COLO829 (cell line): ENCODE results near the gene ADAMTS14.

Experiments
- DNase-seq: peaks from one replicate; pipeline ENCODE4 v3.0.0; 2012; ENCODE audit warnings: low spot score

ADAMTS14 gene

DNA sequence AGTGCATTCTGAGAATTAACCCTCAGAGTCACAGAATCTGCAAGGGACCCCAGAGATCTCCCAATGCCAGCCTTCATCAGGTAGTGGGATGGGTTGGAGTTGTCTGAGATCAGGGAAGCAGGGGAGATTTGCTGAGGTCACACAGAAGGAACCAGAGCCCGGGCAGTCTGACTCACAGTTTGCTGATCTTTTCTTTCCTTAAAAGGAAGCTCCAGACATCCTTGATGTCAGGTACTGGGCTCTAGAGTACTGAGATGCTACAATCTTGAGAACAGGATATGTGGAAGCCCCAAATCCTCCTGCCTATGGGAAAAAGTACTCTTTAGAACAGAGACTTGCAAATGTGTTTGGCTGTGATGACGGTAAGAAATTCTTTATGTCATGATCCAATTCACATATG lies 112.2 kb downstream of the ADAMTS14 start:
- no peak for DNase-seq

DNA sequence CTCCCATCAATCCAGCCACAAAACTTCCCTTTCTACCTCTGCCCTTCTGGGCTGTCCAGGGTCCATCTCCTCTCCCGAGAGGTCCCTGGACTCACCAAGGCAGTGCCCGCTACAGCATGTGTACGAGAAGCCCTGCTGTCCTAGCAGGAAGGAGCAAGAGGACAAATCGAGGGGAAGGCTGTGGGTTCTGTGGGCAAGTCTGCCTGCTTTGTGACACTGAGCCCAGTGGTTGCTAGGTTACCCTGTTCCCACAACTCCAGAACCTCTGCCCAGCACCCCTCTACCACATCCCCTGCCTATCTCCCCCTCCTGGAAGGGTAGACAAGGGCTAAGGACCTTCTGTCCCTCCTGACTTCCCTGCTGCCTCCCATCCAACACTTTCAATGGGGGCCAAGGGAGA lies 112.9 kb downstream of the ADAMTS14 start, which contains the start of gene TBATA:
Gene TBATA, minus strand, starts transcription at position 188 of the 400 bp plus-strand sequence. CDS start 1,998 bp downstream, outside the sequence.
- no peak for DNase-seq

DNA sequence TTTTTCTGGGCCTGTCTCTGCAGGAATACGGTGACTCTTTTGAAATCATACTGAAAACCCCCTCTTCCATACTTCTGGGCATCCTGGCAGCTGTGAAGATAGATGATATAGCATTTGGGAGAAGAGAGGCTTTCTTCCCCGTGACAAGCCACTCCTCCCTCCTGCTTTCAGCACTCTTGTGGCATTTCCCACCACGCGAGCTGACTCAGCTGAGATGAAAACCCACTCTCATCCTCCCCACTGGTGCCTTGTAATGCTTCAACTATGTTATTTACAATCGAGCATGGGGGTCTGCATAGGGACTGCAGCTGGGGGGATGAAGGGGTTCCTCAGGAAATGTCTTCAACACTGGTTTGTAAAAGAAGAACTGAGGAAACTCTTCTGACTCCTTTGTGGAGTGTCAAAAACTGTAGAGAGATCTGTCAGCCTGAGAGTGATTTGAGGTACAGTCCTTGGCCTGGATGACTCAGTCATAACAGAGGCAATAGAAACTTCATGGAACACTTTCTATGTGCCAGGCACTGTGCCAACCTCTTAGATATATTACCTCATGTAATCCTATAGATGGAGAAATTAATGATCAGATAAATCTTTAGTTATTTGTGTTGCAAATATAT lies 114.6 kb downstream of the ADAMTS14 start:
- no peak for DNase-seq

DNA sequence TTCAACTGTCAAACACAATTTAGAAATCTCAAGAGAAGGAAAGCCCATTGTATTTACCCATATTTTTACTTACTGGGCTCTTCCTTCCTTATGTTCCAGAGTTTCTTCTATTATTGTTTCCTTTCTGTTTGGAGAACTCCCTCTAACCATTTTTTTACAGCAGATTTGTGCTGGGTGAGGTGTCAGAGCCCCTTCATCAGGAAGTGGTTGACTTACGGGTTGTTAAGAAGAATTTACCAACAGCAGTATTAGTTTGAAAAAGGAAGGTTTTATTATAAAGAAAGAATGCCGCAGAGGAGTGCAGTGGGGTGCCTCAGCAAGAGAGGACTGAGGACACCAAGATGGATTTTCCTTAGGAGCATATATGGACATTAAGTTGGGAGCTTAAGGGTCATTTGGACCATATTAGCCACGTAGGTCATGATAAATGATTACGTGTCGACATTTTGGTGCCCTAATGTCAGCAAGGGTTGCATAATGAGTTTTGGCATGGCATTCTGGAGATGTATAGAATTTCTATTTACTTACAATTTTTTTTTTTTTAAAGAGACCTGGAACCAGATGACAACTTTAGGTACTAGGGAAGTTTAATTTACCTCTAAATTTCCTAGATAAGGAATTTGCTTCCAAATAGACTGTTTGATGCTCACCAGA lies 119.2 kb downstream of the ADAMTS14 start:
- DNase-seq, result no peak

DNA sequence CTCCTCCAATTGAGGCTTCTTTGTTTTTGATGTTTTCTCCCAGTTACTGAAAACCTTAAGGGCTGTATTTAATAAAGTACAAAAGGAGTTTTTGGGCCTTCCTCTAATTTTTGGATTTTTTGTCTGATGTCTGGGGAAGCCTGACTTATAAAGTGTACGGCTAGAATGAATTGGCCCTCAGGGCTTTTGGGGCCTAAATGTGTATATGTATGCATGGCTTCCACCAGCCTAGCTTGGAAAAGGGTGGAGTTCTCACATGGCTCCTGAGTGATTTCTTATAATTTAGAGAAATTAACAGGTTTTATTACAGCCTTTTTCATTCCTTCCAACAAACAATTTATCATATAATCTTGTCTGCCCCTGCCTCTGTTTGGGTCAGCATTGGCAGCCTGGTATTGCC lies 123.3 kb downstream of the ADAMTS14 start:
- DNase-seq, result no peak

DNA sequence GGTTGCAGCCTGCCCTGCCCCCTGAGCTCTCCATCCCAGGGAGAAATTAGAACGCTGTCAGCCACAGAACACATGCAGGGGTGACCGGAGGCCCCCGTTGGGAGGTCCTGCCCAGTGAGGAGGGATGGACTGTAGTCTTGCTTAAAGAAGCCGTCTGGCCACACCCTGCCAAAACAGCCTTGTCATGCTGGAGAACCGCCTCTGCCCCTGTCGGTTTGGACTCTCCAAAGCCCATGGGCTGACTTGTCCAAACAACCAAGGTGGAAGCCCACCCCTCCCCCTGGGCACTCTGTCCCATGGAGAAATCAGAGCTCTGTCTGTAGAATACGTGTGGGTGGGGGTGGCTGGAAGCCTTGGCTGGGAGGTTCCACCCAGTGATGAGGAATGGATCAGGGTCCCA lies 125.5 kb downstream of the ADAMTS14 start:
- no peak for DNase-seq

DNA sequence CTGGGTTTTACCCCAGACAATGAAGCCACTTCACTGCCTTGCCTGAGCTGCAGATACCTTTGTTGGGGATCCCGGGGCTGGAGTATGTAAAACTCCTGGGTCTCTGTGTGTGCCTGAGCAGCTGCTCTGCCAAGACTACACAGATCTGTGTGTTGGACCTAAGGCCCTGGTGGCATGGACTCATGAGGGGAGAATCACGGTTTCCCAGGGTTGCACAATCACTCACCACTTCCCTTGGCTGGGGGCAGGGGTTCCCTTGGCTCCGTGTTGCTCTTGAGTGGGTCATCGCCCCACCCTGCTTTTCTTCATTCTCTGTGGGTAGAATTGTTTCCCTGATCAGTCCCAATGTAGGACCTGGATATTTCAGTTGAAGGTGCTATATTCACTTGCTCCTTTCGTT lies 126.8 kb downstream of the ADAMTS14 start:
- DNase-seq, result no peak

DNA sequence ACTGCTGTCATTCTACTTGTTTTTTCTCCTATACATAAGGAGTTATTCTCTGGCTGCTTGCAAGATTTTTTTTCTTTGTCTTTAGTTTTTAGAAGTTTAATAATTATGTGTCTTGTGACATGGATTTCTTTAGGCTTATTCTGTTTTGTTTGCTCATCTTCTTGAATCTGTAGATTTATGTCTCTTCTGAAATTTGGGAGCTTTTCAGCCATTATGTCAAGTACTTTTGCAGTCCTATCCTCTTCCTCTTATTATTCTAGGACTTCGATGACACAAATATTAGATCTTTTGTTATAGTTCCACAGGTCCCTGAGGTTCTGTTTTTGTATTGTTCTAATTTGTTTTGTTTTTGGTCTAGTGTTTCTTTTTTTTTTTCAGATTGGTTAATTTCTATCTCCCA lies 129.5 kb downstream of the ADAMTS14 start:
- no peak for DNase-seq

DNA sequence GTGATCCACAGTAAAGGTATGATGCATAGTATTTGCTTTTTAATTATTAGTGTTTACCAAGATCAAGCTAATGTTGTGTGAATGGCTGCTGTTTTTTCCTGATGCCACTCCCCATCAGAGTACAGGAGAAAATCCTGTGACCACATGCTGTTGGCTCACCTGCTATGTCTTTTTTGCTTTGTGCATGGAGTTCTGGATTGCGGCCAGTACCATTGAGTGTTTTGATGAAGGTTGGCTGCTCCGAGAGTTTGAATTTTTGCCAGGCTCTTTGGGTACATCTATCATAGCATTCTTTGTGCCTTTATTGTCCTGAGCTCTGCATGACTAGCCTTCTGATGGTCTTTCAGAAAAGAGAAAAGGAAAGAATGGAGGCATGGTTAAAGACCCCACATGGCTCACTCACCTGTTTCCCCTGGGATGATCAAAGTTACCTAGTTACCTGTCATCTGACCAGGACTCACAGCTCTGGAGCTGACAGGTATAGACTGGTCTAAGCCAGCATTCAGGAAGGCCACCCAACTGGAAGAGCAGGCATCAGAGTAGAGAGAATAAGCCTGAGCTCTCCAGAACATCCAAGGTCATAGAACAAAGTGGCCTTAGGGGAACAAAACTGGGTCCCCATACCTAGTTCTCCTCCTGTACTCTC lies 131.6 kb downstream of the ADAMTS14 start:
- no peak for DNase-seq

DNA sequence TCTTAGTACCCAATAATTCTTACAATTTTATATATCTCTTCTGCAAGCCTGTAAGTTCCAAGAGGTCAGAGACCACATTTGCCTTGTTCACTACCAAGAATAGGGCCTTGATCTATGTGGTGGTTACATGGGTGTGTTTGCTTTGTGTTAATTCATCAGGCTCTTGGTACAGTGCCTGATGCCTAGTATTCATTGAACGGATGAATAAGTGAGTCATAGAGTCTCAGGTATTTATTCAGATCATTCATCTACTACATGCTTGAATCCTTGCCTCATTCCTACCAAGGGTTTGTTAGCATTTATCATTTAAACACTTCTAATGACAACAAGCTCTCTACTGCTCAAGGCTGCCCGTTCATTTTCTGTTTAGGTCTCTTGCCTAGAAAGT lies 132.1 kb downstream of the ADAMTS14 start:
- DNase-seq, result no peak

DNA sequence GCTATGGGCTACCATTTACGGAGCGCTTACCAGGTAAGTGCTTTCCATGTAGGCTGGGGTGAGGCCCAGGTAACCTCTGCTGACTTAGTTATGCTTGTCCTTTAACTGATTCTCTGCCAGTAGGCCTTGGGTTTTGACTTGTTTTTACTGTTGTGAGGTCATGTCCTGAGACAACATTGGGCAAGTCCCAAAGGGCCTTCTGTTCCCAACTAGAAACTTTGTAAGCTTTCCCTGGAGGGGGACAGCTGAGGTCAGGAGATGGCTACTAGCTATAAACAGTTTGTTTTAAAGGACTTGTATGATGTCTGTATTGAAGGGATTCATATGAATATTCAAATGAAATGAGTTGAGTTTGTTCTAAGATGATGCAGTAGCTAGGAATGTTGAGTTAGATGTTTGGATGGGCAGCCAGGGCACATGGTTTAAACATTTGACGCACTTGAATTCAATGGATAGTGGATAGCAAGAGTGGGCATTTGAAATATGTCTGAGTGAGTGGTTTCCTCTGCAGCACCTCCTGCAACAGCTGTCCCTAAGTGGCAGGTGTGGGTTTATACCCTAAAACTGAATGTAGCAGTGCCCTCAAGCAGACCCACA lies 133.4 kb downstream of the ADAMTS14 start:
- DNase-seq, result no peak

DNA sequence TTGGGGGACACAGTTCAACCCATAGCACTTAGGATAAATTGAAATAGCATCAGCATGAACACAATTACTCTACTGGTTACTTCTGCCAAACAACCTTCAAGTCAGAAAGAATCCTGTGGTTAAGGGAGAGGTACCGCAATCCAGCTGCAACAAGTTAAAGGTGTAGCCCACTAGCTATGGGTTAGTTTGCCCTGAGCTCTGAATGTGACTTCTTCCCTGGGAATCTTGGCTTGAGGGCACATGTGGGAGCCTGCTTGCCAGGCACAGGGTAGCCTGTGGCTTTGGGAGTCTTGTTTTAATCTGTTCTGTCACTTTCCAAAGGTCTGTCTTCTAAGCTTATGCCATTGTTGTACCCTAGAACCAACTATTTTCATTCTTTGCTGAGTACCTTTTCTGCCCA lies 134.5 kb downstream of the ADAMTS14 start:
- DNase-seq, result no peak

DNA sequence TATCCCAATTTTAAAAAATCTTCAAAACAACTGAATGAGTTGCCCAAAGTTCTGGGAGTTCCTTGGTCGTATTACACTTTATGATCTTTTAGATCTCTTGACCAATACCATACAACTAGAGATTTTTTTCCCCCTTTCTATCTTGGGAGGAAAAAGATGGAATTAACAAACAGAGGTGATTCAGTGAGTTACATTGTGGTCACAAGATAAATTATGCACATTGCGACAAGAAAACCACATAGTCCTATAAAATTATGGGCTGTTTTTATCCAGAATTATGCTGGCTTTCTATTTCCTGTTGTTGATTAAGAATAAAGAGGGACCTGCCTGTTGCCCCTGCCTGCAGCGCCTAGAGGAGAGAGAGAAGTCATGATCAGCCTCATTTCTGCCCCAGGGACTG lies 135.2 kb downstream of the ADAMTS14 start:
- no peak for DNase-seq

DNA sequence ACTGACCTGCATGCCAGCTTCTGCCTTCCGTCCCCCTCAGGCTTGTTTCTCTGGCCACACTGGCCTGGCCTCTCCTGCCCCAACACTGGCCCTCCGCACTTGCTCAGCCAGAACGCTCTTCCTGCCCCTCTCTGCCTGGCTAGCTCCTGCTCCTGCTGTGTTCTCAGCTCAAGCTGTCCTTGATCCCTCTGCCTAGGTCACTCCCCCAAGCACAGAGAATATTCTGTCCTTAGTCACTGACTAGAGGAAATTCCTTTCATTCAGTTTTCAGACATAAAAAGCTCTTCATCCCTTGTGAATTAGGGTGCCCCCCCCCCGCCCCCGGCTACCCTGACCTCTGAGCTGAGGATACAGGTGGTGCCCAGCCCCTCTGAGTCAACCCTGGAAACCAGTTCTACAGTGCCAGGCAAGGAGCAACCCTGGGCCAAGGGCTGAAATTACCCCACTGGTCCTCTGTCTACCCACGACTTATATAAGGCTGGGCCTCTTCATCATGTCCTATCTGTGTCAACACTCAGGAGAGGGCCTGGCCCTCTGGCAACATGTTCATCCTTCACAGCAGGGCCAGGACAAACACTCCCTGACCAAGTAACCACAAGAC lies 136.8 kb downstream of the ADAMTS14 start:
- DNase-seq, result no peak

DNA sequence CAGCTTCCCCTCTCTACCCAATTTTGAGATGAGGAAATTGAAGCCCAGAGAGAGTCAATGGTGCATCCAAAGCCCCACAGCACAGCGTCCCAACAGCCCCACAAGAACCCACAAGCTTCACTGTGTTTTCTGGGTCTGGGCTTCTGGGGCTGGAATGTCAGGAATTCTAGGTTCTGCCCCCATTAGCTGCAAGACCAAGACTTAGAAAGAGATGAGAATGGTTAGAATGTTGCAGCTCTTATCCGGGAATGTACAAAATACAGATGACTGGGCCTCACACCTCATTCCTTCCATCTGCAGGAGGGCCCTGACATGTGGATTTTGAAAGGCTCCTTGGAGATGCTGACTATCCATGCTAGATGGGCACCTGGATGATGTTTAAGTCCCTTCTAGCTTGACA lies 137.4 kb downstream of the ADAMTS14 start:
- DNase-seq, result no peak

DNA sequence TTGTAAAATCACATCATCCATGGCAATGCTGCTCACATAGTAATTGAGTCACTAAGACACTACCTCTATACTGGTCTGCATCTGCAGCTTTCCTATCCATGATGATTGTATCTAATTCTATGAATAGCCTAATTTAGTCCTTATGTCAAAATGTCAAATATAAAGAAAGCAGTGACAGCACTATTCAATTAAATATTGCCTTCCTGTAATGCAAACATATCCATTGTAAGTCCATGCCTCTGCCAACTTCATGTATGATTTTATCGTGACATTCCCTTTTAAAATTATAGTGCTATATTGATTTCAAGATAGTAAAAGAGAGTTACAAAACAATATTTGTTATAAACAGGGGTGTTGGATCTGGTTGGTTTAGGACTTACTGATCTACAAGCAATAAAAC lies 138.7 kb downstream of the ADAMTS14 start:
- no peak for DNase-seq

DNA sequence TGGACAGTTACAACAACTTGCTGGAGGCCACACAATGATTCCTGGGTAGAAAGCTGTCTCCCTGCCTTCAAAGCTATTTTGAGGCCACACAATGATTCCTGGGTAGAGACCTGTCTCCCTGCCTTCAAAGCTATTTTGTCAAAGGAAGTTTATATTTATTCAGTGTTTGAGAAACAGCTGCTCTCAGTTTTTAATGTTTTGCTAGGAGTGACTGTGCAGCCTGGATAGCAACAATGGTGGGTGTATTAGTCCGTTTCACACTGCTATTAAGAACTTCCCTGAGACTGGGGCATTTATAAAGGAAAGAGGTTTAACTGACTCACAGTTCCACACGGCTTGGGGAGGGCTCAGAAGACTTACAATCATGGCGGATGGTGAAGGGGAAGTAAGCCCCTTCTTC lies 139.6 kb downstream of the ADAMTS14 start:
- DNase-seq, result no peak
